HG03565 (cell line): Measurements from ENCODE around the gene MINDY1.

Source experiments
- ATAC-seq: cut with Tn5 transposase; IDR thresholded peaks from one replicate; pipeline ENCODE4 v1.9.1; 2021; ENCODE audit warnings: mild to moderate bottlenecking, moderate library complexity; ENCODE audit not compliant: unreplicated experiment

Gene MINDY1

DNA sequence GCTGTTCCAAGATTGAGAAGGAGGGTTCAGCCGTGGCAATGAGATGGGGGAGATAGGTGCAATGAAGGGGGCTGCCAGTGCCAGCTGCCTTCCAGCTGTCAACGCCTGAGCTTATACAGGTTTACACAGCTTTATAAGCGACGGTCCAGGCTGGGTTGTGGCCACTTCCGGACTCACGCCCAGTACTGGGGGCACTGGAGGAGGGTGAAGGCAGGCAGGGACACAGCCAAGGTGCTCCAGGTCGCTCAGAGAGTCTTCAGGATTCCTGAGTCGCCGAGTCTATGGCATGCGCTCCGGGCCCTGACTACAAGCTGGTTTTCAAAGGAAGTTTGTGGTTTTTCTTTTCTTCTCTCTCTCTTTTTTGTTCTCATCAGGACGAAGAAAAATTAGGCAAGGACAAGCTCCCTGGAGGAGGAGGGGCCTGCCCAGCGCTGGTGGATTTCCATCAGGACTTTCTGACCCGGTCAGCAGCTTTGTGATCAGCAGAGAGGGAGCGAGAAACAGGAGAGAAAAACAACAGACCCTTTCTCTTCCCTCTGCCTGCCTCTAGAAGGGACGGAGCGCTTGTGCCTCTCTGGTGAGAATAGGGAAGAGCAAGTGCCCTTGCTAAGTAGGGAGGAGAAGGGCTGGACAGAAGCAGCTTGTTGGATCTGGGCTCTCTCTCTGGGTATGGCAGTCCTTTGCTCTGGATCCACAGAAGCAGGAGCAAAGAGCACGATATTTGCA is at the start of gene MINDY1:
MINDY1 (minus strand) TSS at position 576 of the 726 bp plus-strand sequence. CDS start 4,285 bp downstream, outside the sequence.
- no peak for ATAC-seq

DNA sequence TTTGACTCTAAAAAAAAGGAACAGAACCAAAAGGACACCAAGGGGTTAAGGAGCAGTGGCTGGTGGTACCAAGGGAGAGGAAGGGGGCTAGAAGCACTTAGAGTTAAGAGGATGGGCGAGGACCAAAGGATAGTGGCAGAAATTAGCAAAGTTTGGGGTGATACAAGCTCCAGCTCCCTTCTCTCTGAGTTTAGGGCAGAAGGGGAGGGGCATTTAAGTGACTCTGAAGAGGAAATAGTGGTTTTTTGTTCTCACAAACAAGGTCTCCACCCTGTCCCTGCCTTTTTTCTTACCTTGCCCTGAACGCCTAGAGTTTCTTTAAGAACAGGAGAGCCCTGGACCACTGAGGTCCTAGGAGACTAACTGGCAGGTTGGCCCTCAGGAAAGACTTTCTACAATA is 49.4 kb upstream of the MINDY1 start:
- ATAC-seq, result no peak

- no peak for ATAC-seq
Measured at GRCh38 chr1:151055581-151055980, 48.9 kb upstream of the MINDY1 start.

GRCh38 chr1:151054971-151055547 is 48.4 kb upstream of the MINDY1 start:
- no peak for ATAC-seq

- ATAC-seq, result no peak
Measured at GRCh38 chr1:151051356-151052009, 44.8 kb upstream of the MINDY1 start.

GRCh38 chr1:151050051-151050688 is 43.5 kb upstream of the MINDY1 start:
- ATAC-seq, result no peak

DNA sequence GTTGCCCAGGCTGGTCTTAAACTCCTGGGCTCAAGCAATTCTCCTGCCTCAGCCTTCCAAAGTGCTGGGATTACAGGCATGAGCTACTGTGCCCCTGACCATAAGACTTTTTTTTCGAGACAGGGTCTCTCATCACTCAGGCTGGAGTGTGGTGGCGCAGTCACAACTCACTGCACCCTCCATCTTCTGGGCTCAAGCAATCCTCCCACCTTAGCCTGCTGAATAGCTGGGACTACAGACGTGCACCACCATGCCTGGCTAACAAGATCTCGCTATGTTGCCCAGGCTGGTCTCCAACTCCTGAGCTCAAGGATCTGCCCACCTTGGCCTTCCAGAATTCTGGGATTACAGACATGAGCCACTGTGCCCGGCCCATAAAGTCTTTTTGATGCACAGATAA is 42.8 kb upstream of the MINDY1 start:
- no peak for ATAC-seq

DNA sequence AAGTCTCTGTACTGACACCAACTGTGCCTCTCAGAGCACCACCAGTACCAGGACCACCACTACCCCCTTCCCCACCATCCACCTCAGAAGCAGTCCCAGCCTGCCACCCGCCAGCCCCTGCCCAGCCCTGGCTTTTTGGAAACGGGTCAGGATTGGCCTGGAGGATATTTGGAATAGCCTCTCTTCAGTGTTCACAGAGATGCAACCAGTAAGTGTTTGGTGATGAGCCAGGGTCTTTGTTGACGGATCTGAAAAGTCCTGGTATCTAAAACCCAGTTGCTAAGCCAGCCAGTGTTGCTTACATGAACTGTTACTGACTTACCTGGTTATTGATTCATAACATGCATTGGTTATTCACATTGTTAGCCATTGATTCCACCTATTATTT is 41.9 kb upstream of the MINDY1 start:
- no peak for ATAC-seq

- no peak for ATAC-seq
Measured at GRCh38 chr1:151047925-151048644, 41.4 kb upstream of the MINDY1 start.

- no peak for ATAC-seq
Measured at GRCh38 chr1:151047591-151047924, 40.9 kb upstream of the MINDY1 start, which contains the start of gene C1orf56. C1orf56 (plus strand) TSS chr1:151047751; CDS start chr1:151047848, 97 bp downstream.

DNA sequence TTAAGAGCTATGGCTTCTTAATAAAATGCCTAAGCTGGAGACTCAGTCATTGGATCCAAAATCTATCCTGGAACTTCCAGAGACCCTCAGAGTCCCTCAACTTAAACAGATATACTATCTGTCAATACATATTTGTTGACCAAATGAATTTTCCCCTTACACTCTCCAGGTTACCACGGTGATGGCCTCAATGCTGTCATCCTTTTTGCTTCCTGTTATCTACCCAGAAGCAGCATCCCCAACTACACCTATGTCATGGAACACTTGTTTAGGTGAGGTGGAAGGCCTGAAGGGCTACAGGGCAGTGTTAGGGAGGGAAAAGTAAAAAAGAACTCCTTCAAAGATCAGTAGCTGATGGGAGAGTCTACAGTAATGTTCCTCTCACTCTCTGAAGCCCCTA is 36.5 kb upstream of the MINDY1 start:
- ATAC-seq, result no peak

DNA sequence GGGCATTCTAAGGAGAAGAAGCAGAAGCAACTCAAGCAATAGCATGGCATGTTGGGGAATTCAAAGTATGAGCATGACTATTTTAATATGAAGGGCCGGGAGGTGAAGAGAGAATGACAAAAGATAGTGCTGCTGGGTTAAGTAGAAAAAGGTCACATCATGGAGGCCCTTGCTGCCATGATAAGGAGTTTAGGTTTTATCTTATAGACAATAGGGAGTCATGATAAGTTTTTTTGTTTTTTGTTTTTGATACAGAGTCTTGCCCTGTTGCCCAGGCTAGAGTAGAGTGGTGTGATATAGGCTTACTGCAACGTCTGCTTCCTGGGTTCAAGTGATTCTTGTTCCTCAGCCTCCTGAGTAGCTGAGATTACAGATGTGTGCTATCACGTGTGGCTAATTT is 32.8 kb upstream of the MINDY1 start:
- no peak for ATAC-seq

DNA sequence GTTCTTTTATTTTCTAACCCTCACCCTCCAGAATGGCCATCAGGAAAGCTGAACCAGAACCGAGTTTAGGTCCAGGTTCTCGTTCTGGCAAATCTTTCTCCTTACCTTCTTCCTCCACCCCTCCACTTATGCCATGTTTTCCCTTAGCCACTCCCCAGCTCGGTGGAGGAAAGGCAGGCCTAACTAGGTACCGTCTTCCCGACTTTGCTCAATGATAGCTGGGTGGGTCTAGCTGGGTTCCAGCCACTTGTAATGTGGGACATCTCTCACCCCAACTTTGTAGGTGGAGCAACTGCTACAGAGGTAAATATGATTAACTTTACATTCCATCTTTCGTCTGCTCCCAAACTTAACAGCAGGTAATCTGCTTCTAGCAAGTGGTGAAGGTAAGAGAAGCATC is 30.3 kb upstream of the MINDY1 start:
- no peak for ATAC-seq

DNA sequence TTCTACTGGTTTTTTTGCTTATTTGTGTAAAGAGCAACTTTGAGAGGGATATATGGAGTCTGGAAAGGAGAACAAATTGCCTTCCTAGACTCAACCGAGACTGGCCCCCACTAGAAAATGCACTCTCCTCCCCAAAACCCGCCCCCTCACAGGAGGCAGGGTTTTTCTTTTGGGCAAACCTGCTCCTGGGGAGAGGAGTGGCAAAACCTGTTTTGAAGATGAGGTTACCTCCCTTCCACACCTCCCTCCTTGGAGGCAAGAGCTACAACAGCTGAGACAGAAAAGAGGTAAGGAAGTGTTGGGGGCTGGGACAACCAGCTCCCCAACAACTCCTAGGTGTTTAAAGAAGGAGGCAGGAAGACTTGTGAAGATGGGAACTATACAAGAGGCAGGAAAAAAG is 29.7 kb upstream of the MINDY1 start, which contains the start of gene BNIPL:
BNIPL (plus strand) TSS at position 231 of the 400 bp plus-strand sequence; CDS start at position 371, 140 bp downstream.
- no peak for ATAC-seq

DNA sequence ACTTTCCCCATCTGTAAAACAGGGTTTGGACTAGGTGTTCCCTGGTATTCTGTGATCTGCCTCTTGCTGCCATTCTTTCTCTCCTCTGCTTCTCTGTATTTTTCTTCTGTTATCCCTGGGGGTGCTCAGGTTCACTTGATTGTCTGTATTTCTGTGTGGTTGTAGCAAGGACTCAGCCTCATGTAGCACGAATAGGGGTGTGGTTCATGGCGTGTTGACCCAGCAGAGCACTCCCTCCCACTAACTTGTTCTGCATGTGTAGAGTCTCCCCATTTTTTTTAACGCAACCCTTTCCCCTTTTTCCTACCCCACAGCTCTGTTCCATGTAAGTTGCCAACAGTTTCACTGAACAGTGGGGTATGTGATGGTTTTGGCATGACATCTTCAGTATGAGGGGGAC is 28.5 kb upstream of the MINDY1 start:
- no peak for ATAC-seq

- ATAC-seq, result no peak
Measured at GRCh38 chr1:151032164-151032563, 25.5 kb upstream of the MINDY1 start.

DNA sequence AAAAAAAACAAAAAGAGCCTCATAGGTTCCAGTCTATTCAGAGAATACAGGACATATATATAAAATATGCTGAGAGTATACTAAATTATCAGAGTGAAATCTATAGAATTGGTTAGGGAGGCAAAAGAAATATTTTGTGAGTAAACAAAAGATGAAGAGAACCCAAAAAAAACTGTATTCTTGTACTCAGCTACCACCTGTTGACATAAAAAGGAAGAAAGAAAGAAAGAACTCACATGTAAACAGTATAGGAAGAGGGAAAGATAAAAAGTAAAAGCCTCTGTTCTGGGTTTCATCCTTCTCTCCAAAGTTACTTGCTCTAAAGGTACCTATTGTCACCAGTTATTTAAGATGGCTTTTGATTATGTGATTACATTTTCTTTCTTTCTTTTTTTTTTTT is 19.8 kb upstream of the MINDY1 start:
- ATAC-seq, result no peak

DNA sequence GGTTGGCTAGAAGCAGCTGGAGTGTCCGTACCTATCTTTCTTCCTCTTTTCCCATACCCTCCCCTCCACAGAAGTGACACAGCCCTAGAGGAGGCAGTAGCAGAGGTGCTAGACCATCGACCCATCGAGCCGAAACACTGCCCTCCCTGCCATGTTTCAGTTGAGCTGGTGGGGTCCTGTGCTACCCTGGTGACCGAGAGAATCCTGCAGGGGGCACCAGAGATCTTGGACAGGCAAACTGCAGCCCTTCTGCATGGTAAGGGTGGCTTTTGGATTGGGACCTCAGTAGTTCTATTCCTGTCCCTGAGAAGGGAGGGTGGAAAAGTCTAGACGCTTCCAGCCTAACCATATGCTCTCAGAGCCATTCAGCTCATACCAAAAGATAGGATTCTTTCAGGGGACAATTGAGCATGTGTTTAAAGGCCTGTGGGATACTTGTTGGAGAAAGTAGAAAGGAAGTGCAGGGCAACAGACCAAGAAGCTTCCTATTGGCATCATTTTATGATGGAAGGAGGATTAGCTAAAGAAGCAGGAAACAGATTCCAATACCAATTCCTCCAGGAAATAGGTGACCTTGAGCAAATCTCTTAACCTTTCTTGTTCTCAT is 17.9 kb upstream of the MINDY1 start:
- no peak for ATAC-seq

DNA sequence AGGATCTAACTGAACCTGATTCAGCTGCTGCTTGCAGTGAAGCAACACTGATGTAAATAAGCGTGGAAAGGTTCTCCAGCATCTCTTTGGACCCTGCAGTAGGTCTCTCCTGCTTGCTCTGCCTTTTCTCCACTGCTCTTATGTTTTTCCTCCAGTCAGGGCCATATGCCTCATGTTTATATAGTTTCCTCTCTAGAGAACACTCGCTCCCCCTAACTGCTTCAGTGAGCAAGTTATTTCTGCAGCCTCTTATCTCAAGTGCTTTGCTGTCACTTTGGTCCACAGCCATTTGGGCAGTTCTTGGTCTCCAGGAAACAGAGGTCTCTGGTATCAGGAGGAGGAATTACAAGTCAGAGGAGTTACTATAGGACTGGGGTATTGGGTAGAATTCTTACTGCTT is 6.8 kb upstream of the MINDY1 start:
- ATAC-seq, result no peak

GRCh38 chr1:151012684-151013471 is 6.2 kb upstream of the MINDY1 start:
- ATAC-seq, result no peak
